ENCODE results near the gene TANGO2.

The TANGO2 gene

DNA sequence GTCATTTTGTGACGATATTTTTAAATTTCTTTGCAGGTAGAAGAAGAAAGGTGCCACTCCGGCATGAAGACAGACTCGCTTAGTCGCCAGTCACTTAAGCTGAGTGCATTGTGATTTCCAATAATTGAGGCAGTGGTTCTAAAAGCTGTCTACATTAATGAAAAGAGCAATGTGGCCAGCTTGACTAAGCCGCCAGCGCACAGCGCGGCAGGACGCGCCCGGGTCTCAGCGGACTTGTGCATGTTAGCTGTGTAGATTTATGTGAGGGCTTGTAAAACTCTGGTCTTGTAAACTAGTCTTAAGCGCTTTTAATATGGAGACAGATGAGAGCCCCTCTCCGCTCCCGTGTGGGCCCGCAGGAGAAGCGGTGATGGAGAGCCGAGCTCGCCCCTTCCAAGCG, 64.7 kb downstream of the TANGO2 start:
- DNase-seq (ENCODE audit: low read depth, low spot score), result no peak

- DNase-seq (ENCODE audit: low read depth, low spot score), result no peak
These were observed 65.2 kb downstream of the TANGO2 start for GRCh38 chr22:20086101-20086599.

DNA sequence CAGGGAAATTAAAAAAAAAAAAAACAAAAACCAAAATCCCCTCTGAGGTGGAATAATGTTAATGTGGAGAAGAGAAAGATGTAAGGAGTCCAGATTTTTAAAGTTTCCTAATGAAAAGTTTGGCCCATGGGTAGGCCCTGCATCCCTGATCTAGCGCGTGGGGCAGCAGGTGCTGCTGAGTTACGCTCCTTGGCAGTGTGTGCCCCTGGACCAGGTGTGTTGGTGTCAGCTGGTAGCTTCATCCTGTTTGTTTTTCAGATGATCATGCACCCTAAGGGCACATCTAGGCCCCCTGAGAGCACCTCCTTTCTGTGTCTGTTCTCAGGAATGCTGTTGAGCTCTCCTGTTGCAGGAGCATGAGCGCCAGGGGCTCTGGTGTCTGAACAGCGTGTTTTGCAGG, 65.9 kb downstream of the TANGO2 start:
- no peak for DNase-seq (ENCODE audit: low read depth, low spot score)

GRCh38 chr22:20087319-20088262, 66.7 kb downstream of the TANGO2 start:
- DNase-seq (ENCODE audit: low read depth, low spot score), result no peak

GRCh38 chr22:20088263-20088648, 67.3 kb downstream of the TANGO2 start:
- no peak for DNase-seq (ENCODE audit: low read depth, low spot score)

GRCh38 chr22:20089226-20089976, 68.5 kb downstream of the TANGO2 start:
- no peak for DNase-seq (ENCODE audit: low read depth, low spot score)

- DNase-seq (ENCODE audit: low read depth, low spot score), result no peak
These were observed 69.2 kb downstream of the TANGO2 start for GRCh38 chr22:20089977-20090729.

DNA sequence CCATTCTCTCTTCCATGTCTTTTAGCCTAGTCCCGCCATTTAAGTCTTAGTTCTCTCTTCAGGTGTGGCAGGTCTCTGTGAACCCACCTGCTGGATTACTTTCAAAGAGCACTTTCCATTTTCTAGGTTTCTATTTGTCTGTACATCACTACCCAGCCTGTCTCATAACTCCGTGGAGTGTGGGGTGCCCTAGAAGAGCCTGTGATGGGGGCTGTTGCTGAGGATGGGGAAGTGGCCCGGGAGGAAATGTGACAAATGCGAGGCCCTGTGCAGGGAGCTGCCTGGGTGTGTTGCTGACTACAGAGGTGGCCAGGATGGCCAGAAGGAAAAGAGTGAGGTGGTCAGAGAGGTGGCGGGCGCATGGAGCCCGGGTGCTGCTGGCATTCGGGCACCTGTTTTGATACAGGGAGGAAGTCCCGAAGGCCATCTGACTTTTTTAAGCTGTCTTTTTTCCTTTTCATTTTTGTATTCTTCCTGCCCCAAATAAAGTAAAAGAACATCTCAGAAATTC, 69.9 kb downstream of the TANGO2 start:
- DNase-seq (ENCODE audit: low read depth, low spot score), result no peak

GRCh38 chr22:20091690-20092476, 71.0 kb downstream of the TANGO2 start:
- DNase-seq (ENCODE audit: low read depth, low spot score), result no peak

GRCh38 chr22:20092477-20092854, 71.6 kb downstream of the TANGO2 start:
- no peak for DNase-seq (ENCODE audit: low read depth, low spot score)

GRCh38 chr22:20093418-20094196, 72.7 kb downstream of the TANGO2 start:
- no peak for DNase-seq (ENCODE audit: low read depth, low spot score)

GRCh38 chr22:20094197-20094807, 73.4 kb downstream of the TANGO2 start:
- no peak for DNase-seq (ENCODE audit: low read depth, low spot score)

- DNase-seq (ENCODE audit: low read depth, low spot score), result no peak
These were observed 74.6 kb downstream of the TANGO2 start for GRCh38 chr22:20095521-20095920.

DNA sequence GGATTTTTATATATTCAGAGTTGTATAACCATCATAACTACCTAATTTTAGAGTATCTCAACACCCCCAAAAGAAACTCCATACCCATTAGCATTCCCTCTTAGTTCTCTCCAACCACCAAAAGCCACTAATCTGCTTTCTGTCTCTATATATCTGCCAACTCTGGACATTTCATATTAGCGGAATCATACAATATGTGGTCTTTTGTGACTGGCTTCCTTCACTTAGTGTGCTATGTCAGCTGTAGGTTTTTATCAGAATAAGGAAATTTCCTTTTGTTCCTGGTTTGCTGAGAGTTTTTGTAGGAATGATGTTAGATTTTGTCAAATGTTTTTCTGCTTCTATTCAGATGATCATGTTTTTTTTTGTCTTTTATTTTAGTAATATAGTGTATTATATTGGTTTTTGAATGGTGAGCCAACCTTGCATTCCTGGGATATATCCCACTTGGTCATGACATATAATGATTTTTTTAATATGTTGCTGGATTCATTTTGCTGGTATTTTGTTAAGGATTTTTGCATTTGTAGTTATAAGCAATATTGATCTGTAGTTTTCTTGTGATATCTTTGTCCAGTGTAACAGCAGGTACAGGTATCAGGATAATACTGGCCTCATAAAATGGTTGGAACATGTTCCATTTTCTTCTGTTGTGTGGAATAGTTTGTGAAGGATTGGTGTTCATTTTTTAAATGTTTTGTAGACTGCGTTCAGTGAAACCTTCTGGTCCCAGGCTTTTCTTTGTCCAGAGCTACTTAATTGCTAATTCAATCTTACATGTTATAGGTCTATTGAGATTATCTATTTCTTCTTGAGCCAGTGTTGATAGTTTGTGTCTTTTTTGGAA, 75.9 kb downstream of the TANGO2 start:
- DNase-seq (ENCODE audit: low read depth, low spot score), result no peak

GRCh38 chr22:20099099-20099711, 78.3 kb downstream of the TANGO2 start:
- no peak for DNase-seq (ENCODE audit: low read depth, low spot score)

- no peak for DNase-seq (ENCODE audit: low read depth, low spot score)
These were observed 80.7 kb downstream of the TANGO2 start for GRCh38 chr22:20101638-20102037.

DNA sequence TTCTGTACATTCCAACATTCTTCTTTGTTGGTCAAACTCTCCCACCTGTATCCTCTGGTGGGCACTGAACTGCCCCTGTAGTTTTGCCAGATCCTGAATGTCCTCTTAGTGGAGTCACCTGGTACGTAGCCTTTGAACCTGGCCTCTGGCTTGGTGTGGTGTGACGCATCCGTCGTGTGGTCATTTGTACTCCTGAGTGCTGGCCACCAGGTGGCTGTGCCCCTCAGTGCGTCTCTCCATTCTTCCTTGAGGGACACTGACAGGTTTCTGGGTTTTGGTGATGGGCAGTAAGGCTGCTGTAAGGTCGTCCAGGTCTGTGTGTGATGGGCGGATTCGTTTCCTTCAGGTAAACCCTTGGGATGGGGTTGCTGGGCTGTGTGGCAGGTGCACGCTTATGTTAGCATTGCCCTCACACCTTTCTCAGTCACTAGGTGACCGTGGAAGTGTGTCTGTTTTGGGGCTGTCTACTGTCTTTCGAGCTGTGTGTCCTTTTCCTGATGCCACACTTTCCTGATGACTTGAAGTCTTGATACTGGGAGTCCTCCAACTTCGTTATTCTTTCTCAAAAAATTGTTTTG, 81.4 kb downstream of the TANGO2 start:
- no peak for DNase-seq (ENCODE audit: low read depth, low spot score)
